AG20443 (cell line): ENCODE results near the gene ZNF248.
A peak's percentile ranks its signal among the peaks of the same experiment; 100 is the strongest.
"Not testable (repeated sequence)": the region's sequence is repeated elsewhere in the genome, so short reads cannot be mapped to it uniquely, and the experiment has no call there.

Experiments
- DNase-seq: peaks from one replicate; pipeline ENCODE4 v3.0.0; 2012; ENCODE audit warnings: low spot score, mixed read lengths

Gene ZNF248

DNA sequence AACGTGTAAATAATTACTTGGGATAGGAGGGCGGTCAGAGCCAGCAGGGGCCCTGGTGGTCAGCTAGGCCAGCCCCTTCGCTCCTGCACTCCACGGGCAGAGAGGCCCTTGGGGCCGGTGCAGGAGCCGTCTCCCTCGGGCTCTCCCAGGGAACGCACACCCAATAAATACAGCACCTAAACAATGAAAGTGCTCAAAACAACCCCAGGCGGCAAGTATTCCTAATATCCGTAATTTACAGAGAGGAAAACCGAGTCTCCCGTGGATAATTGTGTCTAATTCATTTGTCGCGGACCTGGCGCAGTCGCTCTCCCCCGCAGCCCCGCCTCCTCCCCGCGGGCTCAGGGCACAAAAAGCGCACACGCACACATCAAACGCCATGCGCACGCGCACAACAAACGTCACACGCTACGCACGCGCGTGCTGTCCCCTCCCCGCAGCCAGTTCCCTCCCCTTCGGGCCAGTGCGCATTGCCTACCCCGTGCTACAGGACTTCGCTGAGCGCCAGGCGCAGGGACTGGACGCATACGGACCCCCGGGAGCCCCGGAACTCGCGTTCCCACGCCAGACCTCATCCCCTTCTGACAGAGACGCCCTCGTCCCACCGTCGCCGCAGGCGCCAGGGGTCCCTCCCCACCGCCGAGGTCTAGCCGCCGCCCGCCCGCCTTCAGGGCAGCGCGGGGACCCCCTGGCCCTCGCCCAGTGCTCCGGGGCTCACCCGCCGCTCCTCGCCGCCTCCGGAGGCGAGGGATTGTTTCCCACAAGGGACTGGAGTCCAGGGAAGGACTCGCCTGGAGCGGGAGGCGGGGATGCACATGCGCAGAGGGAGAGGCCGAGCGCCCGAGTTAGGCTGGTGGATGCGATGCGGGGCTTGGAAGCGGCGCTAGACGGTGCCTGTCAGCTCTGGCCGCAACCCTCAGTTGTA is at the start of gene ZNF248:
TSS of gene ZNF248 (minus strand) at position 324 of the 925 bp plus-strand sequence. CDS start 1,300 bp downstream, outside the sequence.
- peak; percentile 99 for DNase-seq

GRCh38 chr10:37906382-37906781 is 49.0 kb upstream of the ZNF248 start:
- DNase-seq = no peak

DNA sequence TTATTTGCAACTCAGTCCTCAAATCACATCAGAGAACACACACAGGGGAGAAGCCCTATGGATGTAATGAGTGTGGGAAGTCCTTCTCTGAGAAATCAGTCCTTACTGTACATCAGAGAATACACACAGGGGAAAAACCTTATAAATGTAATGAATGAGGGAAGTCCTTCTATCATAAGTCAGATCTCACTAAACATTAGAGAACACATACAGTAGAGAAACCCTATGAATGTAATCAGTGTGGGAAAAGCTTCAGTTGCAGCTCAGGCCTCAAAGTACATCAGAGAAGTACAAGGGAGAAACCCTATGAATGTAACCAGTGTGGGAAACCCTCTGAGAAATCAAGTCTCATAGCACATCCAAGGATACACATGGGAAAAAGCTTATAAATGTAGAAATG is 39.0 kb upstream of the ZNF248 start:
- no peak for DNase-seq

GRCh38 chr10:37895674-37896073 is 38.3 kb upstream of the ZNF248 start:
- no peak for DNase-seq

DNA sequence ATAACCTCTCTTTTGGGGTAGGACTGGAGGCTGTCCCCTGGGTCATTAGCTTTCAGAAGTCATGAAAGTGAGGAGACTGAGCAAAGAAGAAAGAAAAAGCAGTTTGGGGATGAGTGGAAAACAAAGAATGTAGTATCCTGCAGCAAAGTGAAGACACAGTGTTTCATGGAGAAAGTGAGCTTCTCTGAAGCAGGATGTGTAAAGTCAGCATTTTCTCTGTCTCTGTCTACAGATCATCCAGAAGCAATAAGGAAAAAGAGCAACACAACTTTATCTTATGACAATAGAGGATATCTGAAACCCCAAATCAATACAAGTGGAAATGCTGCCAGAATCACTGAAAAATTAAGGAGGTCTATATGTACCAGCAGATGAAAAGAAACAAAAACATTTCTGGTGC is 28.4 kb upstream of the ZNF248 start:
- no peak for DNase-seq

DNA sequence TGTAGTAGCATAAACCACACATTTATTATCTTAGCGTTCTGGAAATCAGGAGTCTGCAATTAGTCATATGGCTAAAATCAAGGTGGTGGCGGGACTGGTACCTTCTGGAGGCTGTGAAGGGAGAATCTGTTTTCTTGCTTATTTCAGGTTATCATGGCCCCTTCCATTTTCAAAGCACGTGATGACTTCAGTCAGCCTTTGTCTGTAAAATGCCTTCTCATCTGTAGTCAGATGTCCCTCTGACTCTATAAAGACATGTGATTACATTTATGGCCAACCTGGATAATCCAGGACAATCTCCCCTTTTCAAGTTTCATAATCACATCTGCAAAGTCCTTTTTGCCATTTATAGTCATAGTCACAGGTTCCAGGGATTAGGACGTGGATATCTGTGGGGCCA is 15.5 kb upstream of the ZNF248 start:
- DNase-seq = no peak

GRCh38 chr10:37872283-37872682 is 14.9 kb upstream of the ZNF248 start:
- DNase-seq = no peak

- no peak for DNase-seq
These were observed 14.3 kb upstream of the ZNF248 start for GRCh38 chr10:37871568-37872251.

- DNase-seq = no peak
These were observed 13.7 kb upstream of the ZNF248 start for GRCh38 chr10:37871143-37871542.

GRCh38 chr10:37868796-37869195 is 11.4 kb upstream of the ZNF248 start:
- no peak for DNase-seq

DNA sequence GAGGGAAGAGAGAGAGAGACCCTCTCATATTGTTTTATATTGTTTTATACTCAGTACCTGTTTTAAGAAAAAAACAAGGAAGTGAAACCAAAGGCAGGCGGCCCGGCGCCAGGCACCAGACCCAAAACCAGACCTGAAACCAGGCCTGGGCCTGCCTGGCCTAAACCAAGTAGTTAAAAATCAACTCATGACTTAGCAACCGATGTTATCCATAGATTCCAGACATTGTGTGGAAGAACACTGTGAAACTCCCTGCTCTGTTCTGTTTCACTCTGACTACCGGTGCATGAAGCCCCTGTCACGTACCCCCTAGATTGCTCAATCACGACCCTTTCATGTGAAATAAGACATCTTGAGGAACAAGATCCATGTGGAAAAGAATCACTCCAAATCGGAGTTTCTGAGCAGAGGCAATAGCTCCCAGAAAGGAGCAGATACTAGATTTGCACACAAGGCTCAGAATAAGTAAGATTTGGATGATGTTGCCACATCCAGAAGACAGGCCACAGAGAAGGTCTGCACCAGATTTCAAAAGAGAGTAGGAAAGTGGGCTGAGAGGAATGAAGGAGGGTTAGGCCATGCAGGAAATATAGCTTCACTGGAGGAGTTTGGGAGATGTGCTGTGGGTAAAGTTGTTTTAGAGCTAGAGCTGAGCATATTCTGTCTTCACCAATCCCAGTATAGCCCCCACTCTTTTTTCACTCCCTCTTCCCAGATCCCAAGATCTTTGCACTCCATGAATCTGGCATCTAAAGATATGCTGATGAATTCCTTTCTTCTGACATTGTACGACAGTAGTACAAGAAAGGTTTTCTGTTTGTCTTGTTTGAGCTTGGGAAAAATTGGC is 8.8 kb upstream of the ZNF248 start:
- DNase-seq = no peak

DNA sequence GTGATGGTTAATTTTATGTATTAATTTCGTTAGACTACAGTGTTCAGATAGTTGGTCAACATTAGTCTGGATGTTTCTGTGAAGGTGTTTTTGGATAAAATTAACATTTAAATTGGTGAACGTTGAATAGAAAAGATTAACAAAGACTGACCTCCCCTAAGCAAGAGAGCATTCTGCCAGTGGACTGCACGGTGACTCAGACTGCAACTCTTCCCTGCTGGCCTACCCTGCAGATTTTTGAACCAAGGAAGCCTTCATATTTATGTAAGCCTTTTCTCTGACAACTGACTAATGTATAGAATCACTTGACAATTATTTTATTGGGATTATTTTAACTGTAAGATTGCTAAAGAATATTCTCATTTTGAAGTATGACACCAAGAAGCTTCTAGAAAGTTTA is 7.9 kb upstream of the ZNF248 start:
- DNase-seq = no peak

GRCh38 chr10:37860494-37861190 is 3.2 kb upstream of the ZNF248 start:
- peak; percentile 40 for DNase-seq

DNA sequence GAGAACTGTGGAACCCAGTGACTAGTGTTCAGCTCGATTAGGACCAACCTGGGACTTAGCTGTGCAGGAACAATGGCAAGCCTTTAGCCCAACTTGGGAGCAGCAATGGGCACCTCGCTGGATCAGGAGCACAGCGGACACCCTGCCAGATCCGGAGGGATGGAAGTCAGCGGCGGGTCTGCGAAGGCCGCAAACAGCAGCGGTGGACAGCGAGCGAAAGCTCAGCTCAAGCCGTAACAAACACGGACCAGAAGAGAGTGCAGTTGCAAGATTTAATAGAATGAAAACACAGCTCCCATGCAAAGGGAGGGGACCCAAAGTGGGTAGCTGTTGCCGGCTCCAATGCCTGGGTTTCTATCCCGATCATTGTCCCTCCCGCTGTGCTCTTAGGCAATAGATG is 1.9 kb upstream of the ZNF248 start:
- not testable (repeated sequence) for DNase-seq

- DNase-seq = peak; percentile 47
These were observed 526 bp downstream of the ZNF248 start for GRCh38 chr10:37856881-37857286.

DNA sequence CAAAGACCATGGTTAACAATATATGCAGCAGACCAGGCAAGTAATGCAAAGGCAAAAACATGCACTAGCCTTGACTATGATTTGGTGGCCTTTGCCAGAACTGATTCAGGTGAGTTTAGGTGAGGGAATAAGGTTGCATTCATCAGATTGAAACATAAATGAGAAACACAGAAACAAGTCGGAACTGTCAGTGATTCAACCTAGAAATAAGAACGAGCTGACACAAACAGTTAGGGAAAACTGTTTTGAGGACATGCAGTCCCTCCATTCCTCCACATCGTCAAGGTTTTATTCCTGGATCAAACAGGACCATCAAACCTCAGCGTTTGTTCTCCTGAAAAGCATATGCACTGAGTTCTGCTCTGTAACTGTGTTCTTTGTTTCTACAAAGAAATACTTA is 1.8 kb downstream of the ZNF248 start:
- DNase-seq = no peak

DNA sequence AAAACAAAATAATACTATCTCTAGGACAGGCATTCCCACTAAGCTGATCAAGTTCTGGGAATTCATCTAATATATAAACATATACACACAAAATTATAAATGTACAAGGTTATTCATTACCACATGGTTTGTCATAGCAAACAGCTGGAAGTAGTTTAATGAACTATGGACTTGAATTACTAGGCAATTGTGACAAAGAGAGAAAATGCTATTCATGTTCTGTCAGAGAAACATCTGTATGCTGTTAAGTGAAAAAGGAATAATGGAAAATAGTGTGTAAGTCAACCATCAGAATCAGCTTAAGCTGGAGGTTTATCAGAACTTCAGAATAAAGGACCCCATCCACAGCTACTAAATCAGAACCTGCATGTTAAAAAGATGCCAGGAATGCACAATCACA is 2.8 kb downstream of the ZNF248 start:
- no peak for DNase-seq

GRCh38 chr10:37844644-37845043 is 12.8 kb downstream of the ZNF248 start:
- no peak for DNase-seq

DNA sequence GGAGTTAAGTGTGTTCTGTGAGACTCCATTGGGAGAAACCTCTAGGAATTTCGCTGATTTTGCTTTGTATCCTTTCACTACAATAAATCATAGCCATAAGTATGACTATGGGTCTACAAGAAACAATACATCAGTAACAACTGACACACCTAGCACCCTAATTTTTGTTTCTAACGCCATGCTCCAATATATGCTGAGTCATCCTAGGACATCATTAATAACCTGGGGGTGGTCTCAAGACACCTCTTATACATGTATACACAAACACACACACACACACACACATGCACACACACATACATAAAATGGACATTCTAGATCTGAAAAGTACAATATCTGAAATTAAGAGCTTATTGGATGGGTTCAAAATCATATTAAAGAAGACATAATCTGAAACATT is 18.2 kb downstream of the ZNF248 start:
- no peak for DNase-seq

DNA sequence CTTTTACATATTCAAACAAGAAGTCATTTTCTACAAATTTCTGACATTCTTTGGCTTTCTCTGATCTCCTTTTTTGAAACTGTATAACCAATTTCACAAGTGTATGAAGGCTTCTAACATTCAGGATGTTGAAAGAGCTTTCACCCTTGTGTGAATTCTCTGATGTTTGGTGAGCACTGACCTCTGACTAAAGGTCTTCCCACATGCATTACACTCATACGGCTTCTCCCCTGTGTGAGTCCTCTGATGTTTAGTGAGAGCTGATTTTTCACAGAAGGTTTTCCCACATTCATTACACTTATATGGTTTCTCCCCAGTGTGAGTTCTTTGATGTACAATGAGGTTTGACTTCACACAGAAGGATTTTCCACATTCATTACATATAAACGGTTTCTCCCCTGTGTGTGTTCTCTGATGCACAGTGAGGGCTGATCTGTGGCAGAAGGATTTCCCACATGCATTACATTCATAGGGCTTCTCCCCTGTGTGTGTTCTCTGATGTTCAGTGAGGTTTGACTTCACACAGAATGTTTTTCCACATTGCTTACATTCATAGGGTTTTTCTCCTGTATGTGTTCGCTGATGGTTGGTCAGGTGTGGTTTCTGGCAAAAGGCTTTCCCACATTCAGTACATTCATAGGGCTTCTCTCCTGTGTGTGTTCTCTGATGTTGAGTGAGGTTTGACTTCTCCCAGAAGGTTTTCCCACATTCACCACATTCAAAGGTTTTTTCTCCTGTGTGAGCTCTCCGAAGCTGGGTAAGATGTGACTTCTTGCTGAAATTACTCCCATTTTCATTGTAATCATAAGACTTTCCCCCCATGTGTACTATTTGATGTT is 25.7 kb downstream of the ZNF248 start:
- DNase-seq = no peak

DNA sequence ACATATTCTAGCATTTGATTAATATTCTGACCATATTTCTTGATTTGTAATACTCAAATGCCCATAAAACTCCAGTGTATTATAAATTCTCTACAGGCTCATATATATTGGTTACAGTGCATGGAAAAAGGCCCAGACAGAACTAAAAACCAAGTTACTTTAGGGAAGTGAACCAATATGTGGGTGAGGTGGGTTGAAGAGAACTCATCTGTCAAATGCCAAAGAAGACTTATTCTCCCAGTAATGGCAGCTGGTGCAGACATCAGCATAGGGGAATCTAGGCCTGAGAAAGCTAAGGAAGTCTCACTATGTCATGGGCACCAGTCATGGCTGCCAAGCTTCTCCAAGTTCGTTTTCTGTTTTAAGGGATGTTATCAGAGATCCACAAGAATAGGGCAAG is 30.6 kb downstream of the ZNF248 start:
- no peak for DNase-seq
